ENCODE data around the gene UBTD2. TPM values are rescaled to one million over a fixed set of nuclear protein-coding genes. Genes with fewer than 3 reads are reported as not detected.

The UBTD2 gene
- total RNA-seq, 1 donor from 2014 or later = 9.0 TPM

DNA sequence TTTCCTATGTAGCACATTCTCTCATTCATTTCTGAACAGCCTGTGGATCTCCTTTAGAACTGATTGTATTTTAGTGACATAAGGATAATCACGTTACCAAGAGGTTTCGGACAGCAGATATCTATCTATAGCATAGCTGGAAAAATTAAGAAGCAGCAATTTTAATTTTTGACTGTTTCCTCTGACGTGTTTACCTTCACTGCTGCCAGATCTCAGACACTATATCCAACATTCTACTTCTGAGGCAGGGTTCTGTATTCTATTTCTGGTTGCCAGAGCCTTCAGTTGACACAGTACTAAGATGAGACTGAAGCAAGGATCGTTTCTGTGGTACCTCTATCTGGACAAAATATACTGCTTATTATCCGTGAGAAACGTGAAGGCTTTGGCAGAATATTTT is 89.7 kb downstream of the UBTD2 start, which contains the start of gene EFCAB9:
TSS of gene EFCAB9 (plus strand) at position 301 of the 400 bp plus-strand sequence. CDS start at position 302, 1 bp downstream.
- ChIA-PET POLR2A (no interaction called here), CTCF (interaction anchor here (1.2 kb wide), 1 partner anchor 282 kb away, joined by 3 read pairs; no protein-coding TSS in a partner anchor)
- no peaks in the 10 kb centered on the region for H3K36me3 Mint-ChIP-seq (ENCODE audit: low read depth)

GRCh38 chr5:172189693-172190296 is 93.8 kb downstream of the UBTD2 start:
- DNase-seq (no peak), ATAC-seq (ENCODE audit: low read depth) (no peak)
- Mint-ChIP-seq H3K9me3 (no peaks in the 10 kb centered on the region), H3K27ac (no peak overlapping the region), H3K27me3 (no peaks in the 10 kb centered on the region), H3K36me3 (ENCODE audit: low read depth) (peaks cover 13% of the 10 kb centered on the region), H3K4me1 (peaks cover 28% of the 10 kb centered on the region), H3K4me3 (no peak overlapping the region)
- ChIA-PET POLR2A (interaction anchor here (0.8 to 8.4 kb wide), 4 partner anchors 15 to 803 kb away, joined by 4 to 184 read pairs (median 84); no protein-coding TSS in a partner anchor), CTCF (interaction anchor here (0.9 to 5.7 kb wide), 7 partner anchors 11 to 277 kb away, joined by 3 to 94 read pairs (median 11); no protein-coding TSS in a partner anchor)
- intact Hi-C loops (cut with micrococcal nuclease) = loop anchor here (2.0 to 10.0 kb wide), 6 partner anchors 39 to 867 kb away; partner anchors contain the start of genes CREBRF, DUSP1, NPM1 and RPL26L1
- TF ChIP-seq, protein P1, sequence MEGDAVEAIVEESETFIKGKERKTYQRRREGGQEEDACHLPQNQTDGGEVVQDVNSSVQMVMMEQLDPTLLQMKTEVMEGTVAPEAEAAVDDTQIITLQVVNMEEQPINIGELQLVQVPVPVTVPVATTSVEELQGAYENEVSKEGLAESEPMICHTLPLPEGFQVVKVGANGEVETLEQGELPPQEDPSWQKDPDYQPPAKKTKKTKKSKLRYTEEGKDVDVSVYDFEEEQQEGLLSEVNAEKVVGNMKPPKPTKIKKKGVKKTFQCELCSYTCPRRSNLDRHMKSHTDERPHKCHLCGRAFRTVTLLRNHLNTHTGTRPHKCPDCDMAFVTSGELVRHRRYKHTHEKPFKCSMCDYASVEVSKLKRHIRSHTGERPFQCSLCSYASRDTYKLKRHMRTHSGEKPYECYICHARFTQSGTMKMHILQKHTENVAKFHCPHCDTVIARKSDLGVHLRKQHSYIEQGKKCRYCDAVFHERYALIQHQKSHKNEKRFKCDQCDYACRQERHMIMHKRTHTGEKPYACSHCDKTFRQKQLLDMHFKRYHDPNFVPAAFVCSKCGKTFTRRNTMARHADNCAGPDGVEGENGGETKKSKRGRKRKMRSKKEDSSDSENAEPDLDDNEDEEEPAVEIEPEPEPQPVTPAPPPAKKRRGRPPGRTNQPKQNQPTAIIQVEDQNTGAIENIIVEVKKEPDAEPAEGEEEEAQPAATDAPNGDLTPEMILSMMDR (IDR thresholded peaks at IDR 0.05) = no peak

More for the DNA sequence above, 89.7 kb downstream of the UBTD2 start, which contains the start of gene EFCAB9:
- Mint-ChIP-seq H3K27me3 (peaks cover under 1% of the 10 kb centered on the region), H3K27ac (no peak within 1 kb of the TSS), H3K9me3 (no peaks in the 10 kb centered on the region), H3K4me3 (no peak within 1 kb of the TSS), H3K4me1 (peaks cover 3% of the 10 kb centered on the region)
- TF ChIP-seq, protein P1 (IDR thresholded peaks at IDR 0.05) = no peak
- intact Hi-C loops (cut with micrococcal nuclease) = no loop called here
- DNase-seq (no peak), ATAC-seq (ENCODE audit: low read depth) (no peak)

DNA sequence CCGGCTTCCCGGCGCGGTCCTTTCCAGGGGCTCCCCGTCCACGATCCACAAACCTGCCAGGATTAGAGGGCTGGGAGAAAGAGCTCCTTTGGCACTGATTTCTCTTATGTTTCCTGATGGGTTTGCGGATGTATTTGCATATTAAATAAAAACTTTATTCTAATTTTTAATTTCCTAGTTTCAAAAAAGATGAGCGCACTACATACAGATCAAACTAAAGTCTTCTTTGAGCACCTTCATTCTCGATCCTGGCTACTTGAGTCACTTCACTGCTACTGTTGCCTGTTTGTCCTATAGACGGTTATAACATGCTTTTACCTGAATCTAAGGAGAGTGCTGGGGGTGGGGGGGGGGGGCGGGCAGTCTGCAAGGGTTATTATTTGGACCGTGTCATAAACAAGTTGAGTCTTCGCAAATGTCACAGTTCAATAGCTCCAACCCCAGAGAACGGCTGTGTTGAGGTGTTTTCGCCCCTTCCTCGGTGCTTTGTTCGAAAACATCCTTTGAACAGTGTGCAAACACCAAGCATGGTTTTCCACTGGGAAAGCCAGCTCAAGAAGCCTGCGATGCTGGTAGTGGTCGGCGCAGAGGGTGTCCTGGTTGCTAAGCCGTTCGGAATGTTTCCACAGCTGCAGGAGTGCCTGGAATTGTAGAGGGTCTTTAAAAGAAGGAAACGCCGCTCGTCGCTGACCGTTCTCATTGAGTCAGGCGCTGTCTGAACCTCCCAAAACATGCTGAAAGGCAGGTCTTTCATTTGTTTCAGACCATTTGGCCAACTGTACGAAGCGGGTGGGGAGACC is 94.5 kb downstream of the UBTD2 start:
- POLR2A ChIA-PET = interaction anchor here (0.8 to 8.4 kb wide), 13 partner anchors 14 to 802 kb away, joined by 3 to 184 read pairs (median 7); partner anchors contain the start of genes FBXW11 and UBTD2
- H3K27ac Mint-ChIP-seq = no peak overlapping the region

DNA sequence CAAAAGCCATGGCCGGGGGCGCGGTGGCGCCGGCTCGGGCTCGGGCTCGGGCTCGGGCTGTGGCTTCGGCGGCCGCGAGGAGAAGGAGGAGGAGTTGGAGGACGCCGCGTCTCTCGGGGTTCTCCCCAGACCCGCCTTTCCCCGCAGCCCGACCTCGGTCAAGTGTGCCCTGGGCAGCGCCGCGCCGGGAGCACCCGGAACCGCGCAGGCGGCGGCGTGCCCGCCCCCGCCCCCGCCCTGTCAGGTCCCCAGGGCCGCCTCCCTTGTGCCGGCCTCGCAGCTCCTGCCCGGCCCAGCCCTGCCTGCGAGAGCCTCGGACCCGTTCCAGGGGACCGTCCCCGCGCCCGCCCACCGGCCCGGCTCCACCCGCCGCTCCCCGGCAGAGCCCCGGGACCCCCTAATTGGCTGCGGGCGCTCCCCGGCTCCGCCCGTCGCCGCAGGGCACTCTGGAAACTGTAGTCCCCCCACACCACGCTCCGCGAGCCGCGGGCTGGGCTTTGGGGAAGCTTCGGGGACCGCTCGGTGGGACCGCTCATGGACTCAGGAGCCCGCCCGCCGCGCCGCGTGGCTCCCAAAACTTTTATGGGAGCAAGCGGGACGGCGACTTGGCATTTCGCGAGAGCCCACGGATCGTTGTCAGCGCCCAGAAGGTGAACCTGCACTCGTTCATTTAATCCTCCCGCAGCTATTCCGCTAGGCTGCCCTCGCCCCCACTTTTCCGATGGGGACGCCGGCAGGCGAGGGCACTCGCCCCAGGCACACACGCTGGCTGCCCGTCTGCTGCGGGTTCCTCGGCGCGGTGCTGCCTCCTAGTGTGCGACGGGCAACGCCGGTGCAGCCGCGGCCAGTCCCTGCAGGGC is 95.3 kb downstream of the UBTD2 start, which contains the start of gene STK10:
TSS of gene STK10 (minus strand) at position 192 of the 860 bp plus-strand sequence. CDS start at position 10, 182 bp downstream.
- TF ChIP-seq, protein P1 (IDR thresholded peaks at IDR 0.05) = peak; percentile 37
- DNase-seq = peak; percentile 88
- H3K27me3 Mint-ChIP-seq = no peaks in the 10 kb centered on the region
- ChIA-PET POLR2A (interaction anchor here (0.5 to 8.4 kb wide), 16 partner anchors 9 to 800 kb away, joined by 3 to 184 read pairs (median 6); partner anchors contain the start of genes FBXW11, NPM1 and UBTD2), CTCF (interaction anchor here (0.6 to 5.7 kb wide), 32 partner anchors 9 to 276 kb away, joined by 3 to 94 read pairs (median 4); partner anchors contain the start of gene FBXW11)
- ATAC-seq (ENCODE audit: low read depth) = peak; percentile 75
- H3K4me3 Mint-ChIP-seq = peak within 1 kb of the TSS; percentile 100
- peaks cover 44% of the 10 kb centered on the region for H3K4me1 Mint-ChIP-seq
- no peaks in the 10 kb centered on the region for H3K9me3 Mint-ChIP-seq
- intact Hi-C loops (cut with micrococcal nuclease) = loop anchor here (1.0 to 10.0 kb wide), 14 partner anchors 13 to 869 kb away; partner anchors contain the start of genes CREBRF, DUSP1, FBXW11 and NPM1
- peaks cover 25% of the 10 kb centered on the region for H3K36me3 Mint-ChIP-seq (ENCODE audit: low read depth)
- peak within 1 kb of the TSS; percentile 97 for H3K27ac Mint-ChIP-seq

More for the DNA sequence above, 94.5 kb downstream of the UBTD2 start:
- intact Hi-C loops (cut with micrococcal nuclease) = loop anchor here (1.0 to 10.0 kb wide), 14 partner anchors 14 to 868 kb away; partner anchors contain the start of genes CREBRF, DUSP1, FBXW11 and NPM1
- CTCF ChIA-PET = interaction anchor here (0.6 to 5.7 kb wide), 29 partner anchors 8 to 277 kb away, joined by 3 to 94 read pairs (median 4); partner anchors contain the start of gene FBXW11
- TF ChIP-seq, protein P1 (IDR thresholded peaks at IDR 0.05) = no peak
- Mint-ChIP-seq H3K36me3 (ENCODE audit: low read depth) (peaks cover 20% of the 10 kb centered on the region), H3K4me1 (peaks cover 35% of the 10 kb centered on the region), H3K27me3 (no peaks in the 10 kb centered on the region), H3K4me3 (peak overlapping the region; percentile 90), H3K9me3 (no peaks in the 10 kb centered on the region)
- DNase-seq (no peak), ATAC-seq (ENCODE audit: low read depth) (no peak)

Measured in activated B cell treated with CpG ODN at 0.5 μM for 24 hours (primary cell).